GM19193 (cell line): ENCODE measurements around the gene CASP7.

Experiments
- POLR2A ChIP-seq: IDR thresholded peaks from 4 replicates; pipeline ENCODE4 v1.6.1; 2011; ENCODE audit not compliant: insufficient read depth, insufficient read length; ENCODE audit errors: extremely low read depth

CASP7 gene

GRCh38 chr10:113752553-113752952, 72.8 kb downstream of the CASP7 start:
- TF ChIP-seq POLR2A: no peak

GRCh38 chr10:113753020-113753692, 73.4 kb downstream of the CASP7 start:
- no peak for TF ChIP-seq POLR2A

DNA sequence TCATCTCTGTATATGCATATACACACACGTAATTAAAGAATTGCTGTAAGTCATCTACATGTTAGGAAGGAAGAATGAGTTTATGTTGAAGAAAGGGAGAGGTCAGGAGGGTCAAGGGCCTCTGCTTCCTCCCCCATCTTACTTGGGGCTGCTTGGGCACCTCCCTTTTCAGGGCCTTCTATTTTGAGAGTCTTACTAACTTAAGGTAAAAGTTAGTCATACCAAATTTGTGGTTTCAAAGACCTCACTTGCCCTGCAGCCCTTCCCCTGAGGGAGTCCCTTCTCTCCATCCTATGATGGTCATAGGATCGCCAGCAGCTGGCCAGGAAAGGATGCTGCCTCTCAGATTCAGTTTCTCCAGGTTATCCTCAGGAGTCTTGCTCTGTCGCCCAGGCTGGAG, 74.4 kb downstream of the CASP7 start:
- no peak for TF ChIP-seq POLR2A

GRCh38 chr10:113754768-113755167, 75.1 kb downstream of the CASP7 start:
- no peak for TF ChIP-seq POLR2A

DNA sequence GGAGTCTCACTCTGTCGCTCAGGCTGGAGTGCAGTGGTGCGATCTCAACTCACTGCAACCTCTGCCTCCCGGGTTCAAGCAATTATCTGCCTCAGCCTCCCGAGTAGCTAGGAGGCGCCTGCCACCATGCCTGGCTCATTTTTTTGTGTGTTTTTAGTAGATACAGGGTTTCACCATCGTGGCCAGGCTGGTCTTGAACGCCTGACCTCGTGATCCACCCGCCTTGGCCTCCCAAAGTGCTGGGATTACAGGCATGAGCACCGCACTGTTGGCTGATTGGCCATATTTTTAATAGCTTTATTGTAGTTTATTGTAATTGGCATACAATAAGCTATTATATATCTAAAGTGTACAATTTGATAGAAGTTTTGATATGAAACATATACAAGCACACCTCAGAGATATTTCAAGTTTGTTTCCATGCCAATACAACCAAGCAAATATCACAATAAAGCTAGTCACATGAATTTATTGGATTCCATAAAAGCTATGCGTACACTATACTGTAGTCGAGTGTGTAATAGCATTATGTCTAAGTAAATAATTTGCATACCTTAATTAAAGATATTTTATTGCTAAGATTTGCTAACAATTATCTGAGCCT, 77.3 kb downstream of the CASP7 start:
- no peak for TF ChIP-seq POLR2A

DNA sequence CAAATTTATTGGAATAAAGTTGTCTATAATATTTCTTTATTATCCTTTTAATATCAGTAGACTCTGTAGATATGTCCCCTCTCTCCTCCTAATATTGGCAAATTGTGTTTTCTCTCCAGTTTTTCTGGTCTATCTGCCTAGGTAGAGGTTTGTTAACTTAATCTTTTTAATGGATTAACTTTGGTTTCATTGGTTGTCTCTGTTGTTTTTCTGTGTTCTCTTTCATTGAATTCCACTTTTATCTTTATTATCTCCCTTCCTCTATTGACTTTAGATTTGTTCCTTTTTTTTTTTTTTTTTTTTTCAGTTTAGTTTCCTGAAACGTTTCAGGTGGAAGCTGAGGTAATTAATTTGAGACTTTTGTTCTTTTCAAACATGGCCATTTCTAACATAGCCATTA, 82.4 kb downstream of the CASP7 start:
- no peak for TF ChIP-seq POLR2A

GRCh38 chr10:113764582-113764981, 84.9 kb downstream of the CASP7 start:
- no peak for TF ChIP-seq POLR2A

DNA sequence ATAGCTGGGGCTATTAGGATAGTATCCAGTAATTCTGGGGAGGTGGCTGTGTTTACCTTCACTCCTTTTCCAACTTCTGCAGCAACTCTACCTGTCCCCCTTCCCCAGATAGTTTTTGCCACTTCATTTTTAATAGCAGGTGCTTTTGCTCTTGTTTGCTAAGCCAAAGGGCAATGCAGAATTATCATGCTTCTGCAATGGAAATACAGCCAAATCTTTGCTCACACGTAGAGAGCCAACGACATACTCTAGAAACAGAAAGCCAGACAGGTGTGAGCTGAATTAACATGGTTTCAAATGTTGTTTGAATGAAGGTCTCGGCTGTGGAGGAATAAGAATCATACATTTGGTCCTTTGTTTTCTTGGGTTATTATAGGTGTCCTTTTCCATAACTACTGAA, 86.2 kb downstream of the CASP7 start:
- no peak for TF ChIP-seq POLR2A

DNA sequence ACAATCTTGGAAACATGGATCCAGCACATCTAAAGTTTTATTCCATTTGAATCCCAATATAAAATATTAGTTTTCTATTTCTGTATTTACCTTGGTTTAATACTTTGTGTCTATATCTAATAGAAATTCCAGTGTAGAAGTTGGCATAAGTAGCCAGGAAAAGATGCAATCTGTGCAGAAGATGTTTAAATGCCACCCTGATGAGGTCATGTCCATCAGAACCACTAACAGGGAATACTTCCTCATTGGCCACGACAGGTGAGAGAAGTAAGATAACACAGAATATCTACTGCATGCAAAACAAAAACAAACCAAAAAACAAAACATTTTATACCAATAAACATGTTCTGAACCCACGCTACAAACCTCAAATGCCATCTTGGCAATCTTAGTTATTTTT, 87.5 kb downstream of the CASP7 start:
- no peak for TF ChIP-seq POLR2A

GRCh38 chr10:113770346-113770745, 90.6 kb downstream of the CASP7 start:
- no peak for TF ChIP-seq POLR2A

DNA sequence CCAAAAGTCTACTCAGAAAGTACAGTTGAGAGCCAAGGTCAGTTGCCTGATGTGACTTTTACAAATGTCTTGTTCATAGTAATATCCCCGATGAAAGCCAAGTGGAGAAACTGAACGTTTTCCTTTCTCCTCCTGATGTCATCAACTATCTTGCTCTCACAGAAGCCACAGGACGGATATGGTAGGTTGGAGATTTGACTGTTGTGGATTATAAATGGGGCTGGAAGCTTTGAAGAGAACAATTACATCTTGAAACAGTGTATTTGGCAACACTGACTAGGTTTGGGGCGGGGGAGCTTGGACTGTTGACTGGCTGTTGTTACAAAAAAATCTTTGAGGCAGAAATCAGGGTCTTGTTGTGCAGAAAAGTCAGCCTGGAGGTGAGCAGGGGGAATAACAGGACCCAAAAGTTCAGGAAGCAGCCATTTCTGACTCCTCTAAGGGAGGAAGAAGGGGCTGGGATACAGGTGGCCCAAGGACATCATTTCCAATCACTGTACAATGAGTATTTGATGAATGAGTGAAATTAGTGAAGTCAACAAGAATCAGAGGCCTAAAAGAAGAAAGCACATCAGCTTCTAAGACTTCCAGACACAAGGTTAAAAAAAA, 96.1 kb downstream of the CASP7 start:
- TF ChIP-seq POLR2A: no peak

- TF ChIP-seq POLR2A: no peak
Observed at GRCh38 chr10:113776553-113776952, 96.8 kb downstream of the CASP7 start.
